Fibroblast of lung (primary cell): Measurements from ENCODE around the gene RFC5. TPM values are rescaled to one million over a fixed set of nuclear protein-coding genes. Genes with fewer than 3 reads are reported as not detected.

Experiments
- DNase-seq, 2 donors: peaks; one replicate each; pipeline versions ENCODE4 v3.0.0 to v3.0.0-alpha.2; 2010; ENCODE audit warnings: low read depth in 2 of 2
- H2AFZ ChIP-seq: 2 replicates; pipeline ENCODE4 v1.5.1; 2012; ENCODE audit warnings: low read length, control low read depth, inconsistent platforms
- H3K27ac ChIP-seq: 2 replicates; pipeline ENCODE4 v1.5.1; 2011; ENCODE audit warnings: low read length, control low read depth; ENCODE audit not compliant: insufficient read depth
- H3K27me3 ChIP-seq: 2 replicates; pipeline ENCODE4 v1.5.1; 2011; ENCODE audit warnings: mild to moderate bottlenecking, low read length; ENCODE audit not compliant: control insufficient read depth, insufficient read depth
- H3K36me3 ChIP-seq: 2 replicates; pipeline ENCODE4 v1.5.1; 2011; ENCODE audit warnings: low read length; ENCODE audit not compliant: control insufficient read depth, insufficient read depth
- H3K4me1 ChIP-seq: 2 replicates; pipeline ENCODE4 v1.5.1; 2011; ENCODE audit warnings: low read length; ENCODE audit not compliant: control insufficient read depth, insufficient read depth; ENCODE audit errors: extremely low read depth
- H3K4me2 ChIP-seq: 2 replicates; pipeline ENCODE4 v1.5.1; 2011; ENCODE audit warnings: low read length, control low read depth; ENCODE audit not compliant: insufficient read depth; ENCODE audit errors: extremely low read depth
- H3K4me3 ChIP-seq, 4 experiments: fragments of 200-600 bp in 1 of 4; sonication (generic) in 1 of 4; replicated peaks in 1 of 4; 2 replicates each; pipeline ENCODE4 v1.5.1; 2011 to 2016; ENCODE audit warnings: low read length in 4 of 4, low read depth in 3 of 4, mild to moderate bottlenecking in 3 of 4, control low read depth in 2 of 4, inconsistent platforms in 1 of 4, mixed read lengths in 1 of 4; ENCODE audit not compliant: insufficient read depth in 1 of 4; ENCODE audit errors: control extremely low read depth in 1 of 4
- H3K79me2 ChIP-seq: 2 replicates; pipeline ENCODE4 v1.5.1; 2012; ENCODE audit warnings: mild to moderate bottlenecking, low read length, inconsistent platforms; ENCODE audit not compliant: control insufficient read depth, insufficient read depth
- H3K9ac ChIP-seq: 2 replicates; pipeline ENCODE4 v1.5.1; 2011; ENCODE audit warnings: mild to moderate bottlenecking, low read length, control low read depth; ENCODE audit not compliant: insufficient read depth
- H3K9me3 ChIP-seq: 2 replicates; pipeline ENCODE4 v1.5.1; 2012; ENCODE audit warnings: low read depth, low read length; ENCODE audit not compliant: control insufficient read depth, insufficient read depth
- H4K20me1 ChIP-seq: 2 replicates; pipeline ENCODE4 v1.5.1; 2011; ENCODE audit warnings: low read length; ENCODE audit not compliant: control insufficient read depth, insufficient read depth; ENCODE audit errors: extremely low read depth
- EZH2 ChIP-seq: IDR thresholded peaks from 2 replicates; pipeline ENCODE4 v1.5.1; 2012; ENCODE audit warnings: low read length, control low read depth, mild to moderate bottlenecking; ENCODE audit errors: missing control alignments
- polyA plus RNA-seq, 2 donors: library from polyadenylated mRNA; depleted of rRNA in 1 of 2; stranded (reverse) in 1 of 2; unstranded in 1 of 2; fragments of >200 nt; gene quantifications; 2 replicates each; pipeline ENCODE4 v1.2.1, GENCODE V29; 2011 to 2012; ENCODE audit warnings: missing spikeins in 1 of 2
- total RNA-seq: library from RNA; depleted of rRNA; stranded (reverse); fragments of >200 nt; gene quantifications from 2 replicates; pipeline ENCODE4 v1.2.1, GENCODE V29; 2014
- TF ChIP-seq, protein P1 (sequence below), 2 donors: IDR thresholded peaks in 1 of 2; conservative IDR thresholded peaks in 1 of 2; 1 replicate in 1 of 2; 2 replicates in 1 of 2; pipeline ENCODE4 v1.5.1; 2011 to 2012; ENCODE audit warnings: low read length in 2 of 2, control low read depth in 1 of 2, inconsistent platforms in 1 of 2, low read depth in 1 of 2, mild to moderate bottlenecking in 1 of 2

The RFC5 gene
- total and polyA plus RNA-seq, 2 donors (not counting 1 experiment from before 2014, with no cell fraction given): 9.8 to 9.9 TPM

DNA sequence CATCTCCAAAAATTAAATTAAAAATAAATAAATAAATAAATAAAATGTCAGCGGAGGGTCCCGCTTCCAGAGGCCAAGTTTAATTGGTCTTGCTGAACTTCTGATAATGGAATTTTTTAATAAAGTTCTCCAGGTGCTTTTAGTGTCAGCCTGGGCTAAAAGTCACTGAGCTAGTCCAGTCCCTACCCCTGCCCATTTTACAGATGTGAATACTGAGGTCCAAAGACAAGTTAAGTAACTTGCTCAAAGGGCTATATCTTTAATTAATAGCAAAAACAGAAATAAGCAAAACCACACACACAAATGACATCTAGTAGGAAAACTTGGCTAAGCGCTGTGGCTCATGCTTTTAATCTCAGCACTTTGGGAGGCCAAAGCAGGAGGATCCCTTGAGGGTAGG is 5.6 kb upstream of the RFC5 start:
- Histone ChIP-seq H3K27me3 (no peaks in the 10 kb centered on the region), H3K27ac (no peak overlapping the region), H3K4me3 (no peak overlapping the region), H4K20me1 (no peaks in the 10 kb centered on the region), H3K9me3 (no peaks in the 10 kb centered on the region), H3K4me2 (no peak overlapping the region), H3K36me3 (no peaks in the 10 kb centered on the region), H3K9ac (no peak overlapping the region), H2AFZ (no peak overlapping the region), H3K4me1 (no peaks in the 10 kb centered on the region), H3K79me2 (no peaks in the 10 kb centered on the region)
- no peak for DNase-seq
- no peak for TF ChIP-seq EZH2
- TF ChIP-seq, protein P1, sequence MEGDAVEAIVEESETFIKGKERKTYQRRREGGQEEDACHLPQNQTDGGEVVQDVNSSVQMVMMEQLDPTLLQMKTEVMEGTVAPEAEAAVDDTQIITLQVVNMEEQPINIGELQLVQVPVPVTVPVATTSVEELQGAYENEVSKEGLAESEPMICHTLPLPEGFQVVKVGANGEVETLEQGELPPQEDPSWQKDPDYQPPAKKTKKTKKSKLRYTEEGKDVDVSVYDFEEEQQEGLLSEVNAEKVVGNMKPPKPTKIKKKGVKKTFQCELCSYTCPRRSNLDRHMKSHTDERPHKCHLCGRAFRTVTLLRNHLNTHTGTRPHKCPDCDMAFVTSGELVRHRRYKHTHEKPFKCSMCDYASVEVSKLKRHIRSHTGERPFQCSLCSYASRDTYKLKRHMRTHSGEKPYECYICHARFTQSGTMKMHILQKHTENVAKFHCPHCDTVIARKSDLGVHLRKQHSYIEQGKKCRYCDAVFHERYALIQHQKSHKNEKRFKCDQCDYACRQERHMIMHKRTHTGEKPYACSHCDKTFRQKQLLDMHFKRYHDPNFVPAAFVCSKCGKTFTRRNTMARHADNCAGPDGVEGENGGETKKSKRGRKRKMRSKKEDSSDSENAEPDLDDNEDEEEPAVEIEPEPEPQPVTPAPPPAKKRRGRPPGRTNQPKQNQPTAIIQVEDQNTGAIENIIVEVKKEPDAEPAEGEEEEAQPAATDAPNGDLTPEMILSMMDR (conservative IDR thresholded peaks at IDR 0.05 in 1 of 2, IDR thresholded peaks at IDR 0.05 in 1 of 2; ENCODE audit: low read depth in 1 of 2, low read length in 2 of 2): no peak

DNA sequence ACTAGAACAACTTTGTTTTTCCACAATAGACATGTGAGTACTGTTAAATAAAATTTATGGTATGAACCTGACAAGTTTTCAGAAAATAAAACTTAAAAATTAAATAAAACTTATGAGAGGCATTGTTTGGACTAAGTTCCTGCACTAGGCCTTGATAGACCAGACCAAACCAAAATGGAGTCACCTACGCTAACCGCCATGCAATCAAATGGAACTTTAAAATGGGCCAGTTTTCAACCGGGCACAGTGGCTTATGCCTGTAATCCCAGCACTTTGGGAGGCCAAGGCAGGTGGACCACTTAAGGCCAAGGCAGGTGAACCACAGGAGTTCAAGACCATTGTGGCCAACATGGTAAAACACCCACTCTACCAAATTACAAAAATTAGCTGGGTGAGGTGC is 5.1 kb upstream of the RFC5 start:
- Histone ChIP-seq H3K4me2 (no peak overlapping the region), H3K9me3 (no peaks in the 10 kb centered on the region), H3K79me2 (no peaks in the 10 kb centered on the region), H3K4me1 (no peaks in the 10 kb centered on the region), H2AFZ (no peak overlapping the region), H3K9ac (no peak overlapping the region), H3K27me3 (no peaks in the 10 kb centered on the region), H3K36me3 (no peaks in the 10 kb centered on the region), H4K20me1 (no peaks in the 10 kb centered on the region), H3K4me3 (no peak overlapping the region), H3K27ac (no peak overlapping the region)
- TF ChIP-seq, protein P1 (conservative IDR thresholded peaks at IDR 0.05 in 1 of 2, IDR thresholded peaks at IDR 0.05 in 1 of 2; ENCODE audit: low read depth in 1 of 2, low read length in 2 of 2): no peak
- no peak for TF ChIP-seq EZH2
- DNase-seq: no peak

DNA sequence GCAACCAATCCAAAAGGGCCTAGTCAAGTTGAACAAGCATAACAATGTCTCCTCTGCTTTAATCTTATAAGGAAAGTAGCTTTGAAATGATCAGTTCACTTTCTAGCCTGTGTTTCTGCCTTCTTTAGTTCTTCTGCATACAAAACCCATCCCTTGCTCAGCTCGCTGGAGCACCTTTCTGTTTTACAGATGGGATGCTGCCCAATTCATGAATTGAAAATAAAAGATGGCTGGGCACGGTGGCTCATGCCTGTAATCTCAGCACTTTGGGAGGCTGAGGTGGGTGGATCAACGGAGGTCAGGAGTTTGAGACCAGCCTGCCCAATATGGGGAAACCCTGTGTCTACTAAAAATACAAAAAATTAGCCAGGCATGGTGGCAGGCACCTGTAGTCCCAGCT is 4.5 kb upstream of the RFC5 start:
- Histone ChIP-seq H3K27ac (no peak overlapping the region), H3K79me2 (peaks cover 4% of the 10 kb centered on the region), H3K9ac (no peak overlapping the region), H3K27me3 (no peaks in the 10 kb centered on the region), H4K20me1 (no peaks in the 10 kb centered on the region), H3K4me3 (no peak overlapping the region), H3K4me2 (no peak overlapping the region), H2AFZ (no peak overlapping the region), H3K36me3 (no peaks in the 10 kb centered on the region), H3K4me1 (no peaks in the 10 kb centered on the region), H3K9me3 (no peaks in the 10 kb centered on the region)
- no peak for TF ChIP-seq EZH2
- TF ChIP-seq, protein P1 (conservative IDR thresholded peaks at IDR 0.05 in 1 of 2, IDR thresholded peaks at IDR 0.05 in 1 of 2; ENCODE audit: low read depth in 1 of 2, low read length in 2 of 2): no peak
- no peak for DNase-seq
